ENCODE results near the gene LIPN.
"Not testable (repeated sequence)": the region's sequence is repeated elsewhere in the genome, so short reads cannot be mapped to it uniquely, and the experiment has no call there.

Gene LIPN

GRCh38 chr10:88759366-88760101 is at the start of gene LIPN:
Gene LIPN, plus strand, starts transcription at chr10:88760020. Its CDS starts 1,386 bp downstream, at chr10:88761406.
- DNase-seq = no peak

GRCh38 chr10:88715517-88715916 is 44.3 kb upstream of the LIPN start:
- no peak for DNase-seq

GRCh38 chr10:88721392-88721791 is 38.4 kb upstream of the LIPN start:
- no peak for DNase-seq

- DNase-seq = no peak
Observed at GRCh38 chr10:88725798-88726197, 34.0 kb upstream of the LIPN start.

- no peak for DNase-seq
Observed at GRCh38 chr10:88728107-88728763, 31.6 kb upstream of the LIPN start.

GRCh38 chr10:88730864-88731263 is 29.0 kb upstream of the LIPN start:
- no peak for DNase-seq

- no peak for DNase-seq
Observed at GRCh38 chr10:88731296-88731695, 28.5 kb upstream of the LIPN start.

- no peak for DNase-seq
Observed at GRCh38 chr10:88733215-88733614, 26.6 kb upstream of the LIPN start.

- DNase-seq = no peak
Observed at GRCh38 chr10:88735661-88736060, 24.2 kb upstream of the LIPN start.

GRCh38 chr10:88741921-88742320 is 17.9 kb upstream of the LIPN start:
- DNase-seq = not testable (repeated sequence)

GRCh38 chr10:88742448-88742847 is 17.4 kb upstream of the LIPN start:
- no peak for DNase-seq

GRCh38 chr10:88744002-88744401 is 15.8 kb upstream of the LIPN start:
- DNase-seq = no peak

GRCh38 chr10:88745633-88746032 is 14.2 kb upstream of the LIPN start:
- DNase-seq = no peak

- DNase-seq = no peak
Observed at GRCh38 chr10:88754287-88754686, 5.5 kb upstream of the LIPN start.

GRCh38 chr10:88755753-88756152 is 4.1 kb upstream of the LIPN start:
- DNase-seq = no peak

GRCh38 chr10:88756660-88757059 is 3.2 kb upstream of the LIPN start:
- DNase-seq = no peak

- no peak for DNase-seq
Observed at GRCh38 chr10:88762906-88763305, 3.1 kb downstream of the LIPN start.

- DNase-seq = no peak
Observed at GRCh38 chr10:88763441-88763840, 3.6 kb downstream of the LIPN start.

- no peak for DNase-seq
Observed at GRCh38 chr10:88764110-88764509, 4.3 kb downstream of the LIPN start.

- DNase-seq = no peak
Observed at GRCh38 chr10:88765816-88766215, 6.0 kb downstream of the LIPN start.

GRCh38 chr10:88769384-88769783 is 9.6 kb downstream of the LIPN start:
- no peak for DNase-seq

- DNase-seq = no peak
Observed at GRCh38 chr10:88781206-88781605, 21.4 kb downstream of the LIPN start.

- no peak for DNase-seq
Observed at GRCh38 chr10:88782222-88782621, 22.4 kb downstream of the LIPN start.

GRCh38 chr10:88783724-88784123 is 23.9 kb downstream of the LIPN start:
- no peak for DNase-seq
